ENCODE results near the gene TRIP12. TPM values are rescaled to one million over a fixed set of nuclear protein-coding genes. Genes with fewer than 3 reads are reported as not detected.
A peak's percentile ranks its signal among the peaks of the same experiment; 100 is the strongest.

The TRIP12 gene
- total RNA-seq, 1 donor from 2014 or later, result 363 TPM

DNA sequence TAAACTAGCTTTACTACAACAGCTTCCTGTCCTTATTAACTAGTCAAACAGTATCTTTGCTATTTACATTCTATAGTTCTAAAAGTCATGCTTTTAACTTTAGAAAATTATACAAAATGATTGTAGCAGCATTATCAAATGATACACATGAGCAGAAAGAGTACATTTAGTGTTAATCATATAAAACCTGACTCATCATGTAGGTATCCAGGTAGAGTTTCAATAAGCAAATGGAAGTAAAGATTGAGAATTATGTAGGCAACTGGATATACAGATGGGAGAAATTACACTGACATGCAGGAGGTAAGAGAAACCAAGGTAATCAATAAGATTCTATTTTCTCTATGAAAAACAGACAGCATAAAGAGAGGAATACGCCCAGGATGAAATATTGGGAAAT, 33.8 kb downstream of the TRIP12 start:
- TF ChIP-seq, protein P1, sequence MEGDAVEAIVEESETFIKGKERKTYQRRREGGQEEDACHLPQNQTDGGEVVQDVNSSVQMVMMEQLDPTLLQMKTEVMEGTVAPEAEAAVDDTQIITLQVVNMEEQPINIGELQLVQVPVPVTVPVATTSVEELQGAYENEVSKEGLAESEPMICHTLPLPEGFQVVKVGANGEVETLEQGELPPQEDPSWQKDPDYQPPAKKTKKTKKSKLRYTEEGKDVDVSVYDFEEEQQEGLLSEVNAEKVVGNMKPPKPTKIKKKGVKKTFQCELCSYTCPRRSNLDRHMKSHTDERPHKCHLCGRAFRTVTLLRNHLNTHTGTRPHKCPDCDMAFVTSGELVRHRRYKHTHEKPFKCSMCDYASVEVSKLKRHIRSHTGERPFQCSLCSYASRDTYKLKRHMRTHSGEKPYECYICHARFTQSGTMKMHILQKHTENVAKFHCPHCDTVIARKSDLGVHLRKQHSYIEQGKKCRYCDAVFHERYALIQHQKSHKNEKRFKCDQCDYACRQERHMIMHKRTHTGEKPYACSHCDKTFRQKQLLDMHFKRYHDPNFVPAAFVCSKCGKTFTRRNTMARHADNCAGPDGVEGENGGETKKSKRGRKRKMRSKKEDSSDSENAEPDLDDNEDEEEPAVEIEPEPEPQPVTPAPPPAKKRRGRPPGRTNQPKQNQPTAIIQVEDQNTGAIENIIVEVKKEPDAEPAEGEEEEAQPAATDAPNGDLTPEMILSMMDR (IDR thresholded peaks at IDR 0.05; ENCODE audit: unreplicated experiment), result no peak
- Mint-ChIP-seq H3K9me3 (ENCODE audit: unreplicated experiment) (no peaks in the 10 kb centered on the region), H3K27me3 (ENCODE audit: unreplicated experiment) (peaks cover 3% of the 10 kb centered on the region), H3K27ac (ENCODE audit: unreplicated experiment) (no peak overlapping the region), H3K4me3 (ENCODE audit: unreplicated experiment) (no peak overlapping the region), H3K4me1 (ENCODE audit: unreplicated experiment) (peaks cover 15% of the 10 kb centered on the region), H3K36me3 (ENCODE audit: low read depth, unreplicated experiment) (no peaks in the 10 kb centered on the region)
- DNase-seq (ENCODE audit: low spot score), result no peak

DNA sequence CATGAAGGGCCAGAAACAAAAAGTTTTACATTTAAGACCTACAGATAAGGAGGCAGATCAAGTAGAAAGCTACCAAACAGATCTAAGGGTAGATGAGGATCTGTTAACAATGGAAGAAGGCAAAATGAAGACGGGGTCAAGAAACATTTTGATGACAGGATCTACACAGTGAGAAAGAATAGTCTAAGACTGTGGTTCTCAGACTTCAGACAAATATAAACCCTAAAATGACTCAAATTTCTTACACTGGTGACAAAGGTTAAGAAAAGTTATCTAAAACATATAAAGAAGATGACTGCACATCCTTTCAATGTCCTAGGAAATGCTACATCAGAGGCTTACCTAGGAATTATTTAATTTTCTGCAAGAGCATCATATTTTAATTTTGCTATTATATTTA, 34.4 kb downstream of the TRIP12 start:
- Mint-ChIP-seq H3K27ac (ENCODE audit: unreplicated experiment) (no peak overlapping the region), H3K9me3 (ENCODE audit: unreplicated experiment) (no peaks in the 10 kb centered on the region), H3K36me3 (ENCODE audit: low read depth, unreplicated experiment) (no peaks in the 10 kb centered on the region), H3K4me1 (ENCODE audit: unreplicated experiment) (peaks cover 11% of the 10 kb centered on the region), H3K27me3 (ENCODE audit: unreplicated experiment) (peaks cover 3% of the 10 kb centered on the region), H3K4me3 (ENCODE audit: unreplicated experiment) (no peak overlapping the region)
- TF ChIP-seq, protein P1 (IDR thresholded peaks at IDR 0.05; ENCODE audit: unreplicated experiment), result no peak
- DNase-seq (ENCODE audit: low spot score), result no peak

DNA sequence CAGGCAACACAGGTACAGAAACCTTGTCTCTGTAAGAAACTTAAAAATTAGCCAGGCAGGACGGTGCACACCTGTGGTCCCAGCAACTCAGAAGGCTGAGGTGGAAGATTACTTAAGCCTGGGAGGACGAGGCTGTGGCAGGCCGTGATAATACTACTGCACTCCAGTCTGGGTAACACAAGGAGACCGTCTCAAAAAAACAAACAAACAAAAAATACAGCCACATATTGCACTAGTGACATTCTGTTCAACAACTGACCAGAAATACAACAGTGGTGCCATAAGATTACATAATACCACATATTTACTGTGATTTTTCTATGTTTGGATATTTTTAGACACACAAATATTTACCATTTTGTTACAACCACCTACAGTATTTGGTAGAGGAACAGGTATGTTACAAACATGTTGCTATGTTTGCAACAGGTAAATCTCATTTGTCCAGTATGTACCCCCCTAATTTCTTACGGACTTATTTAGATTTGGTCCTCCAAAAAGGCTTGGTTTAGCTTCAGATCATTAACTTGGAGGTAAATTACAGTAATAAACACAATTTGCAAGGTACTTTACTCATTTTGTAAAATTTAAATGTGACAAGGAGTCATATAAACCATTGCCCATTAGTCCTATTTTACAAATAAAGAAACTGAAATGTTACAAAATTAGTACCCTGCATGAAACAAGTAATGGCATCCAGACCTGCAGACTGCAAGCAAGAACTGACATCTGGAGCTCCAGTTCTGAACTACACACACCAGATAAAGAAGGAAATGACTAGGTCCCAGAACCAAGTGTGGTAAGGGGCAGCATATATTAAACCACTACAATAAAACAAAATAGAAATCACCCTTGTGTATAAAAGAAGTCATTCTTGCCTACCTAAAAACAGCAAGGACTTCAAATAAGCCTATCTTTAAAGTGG, 36.8 kb downstream of the TRIP12 start:
- H3K27ac Mint-ChIP-seq (ENCODE audit: unreplicated experiment), result no peak overlapping the region
- H3K36me3 Mint-ChIP-seq (ENCODE audit: low read depth, unreplicated experiment), result peaks cover under 1% of the 10 kb centered on the region
- TF ChIP-seq, protein P1 (IDR thresholded peaks at IDR 0.05; ENCODE audit: unreplicated experiment), result no peak
- no peaks in the 10 kb centered on the region for H3K9me3 Mint-ChIP-seq (ENCODE audit: unreplicated experiment)
- no peak overlapping the region for H3K4me3 Mint-ChIP-seq (ENCODE audit: unreplicated experiment)
- peaks cover 3% of the 10 kb centered on the region for H3K27me3 Mint-ChIP-seq (ENCODE audit: unreplicated experiment)
- no peak for DNase-seq (ENCODE audit: low spot score)
- H3K4me1 Mint-ChIP-seq (ENCODE audit: unreplicated experiment), result peaks cover 5% of the 10 kb centered on the region

DNA sequence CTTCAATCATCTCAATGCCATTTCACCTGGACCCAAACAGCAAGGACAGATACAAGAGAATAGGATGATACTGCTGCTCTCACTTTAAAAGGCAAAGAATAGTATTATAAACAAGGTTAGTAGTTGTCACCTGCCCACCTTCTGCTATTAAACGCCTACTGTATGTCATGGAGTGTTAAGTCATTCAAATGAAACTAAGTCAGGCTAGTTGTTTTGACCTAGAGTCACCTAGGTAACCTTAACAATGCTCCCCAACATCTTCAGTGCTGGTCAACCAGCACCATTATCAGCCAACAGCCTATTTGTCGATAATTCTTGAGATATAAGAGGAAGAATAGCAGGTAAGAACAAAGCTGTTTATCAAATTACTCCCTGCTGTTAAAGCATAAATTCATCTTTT, 39.2 kb downstream of the TRIP12 start:
- DNase-seq (ENCODE audit: low spot score), result no peak
- H3K27ac Mint-ChIP-seq (ENCODE audit: unreplicated experiment), result peak overlapping the region; percentile 61
- TF ChIP-seq, protein P1 (IDR thresholded peaks at IDR 0.05; ENCODE audit: unreplicated experiment), result no peak
- peaks cover 13% of the 10 kb centered on the region for H3K36me3 Mint-ChIP-seq (ENCODE audit: low read depth, unreplicated experiment)
- H3K4me1 Mint-ChIP-seq (ENCODE audit: unreplicated experiment), result no peaks in the 10 kb centered on the region
- H3K4me3 Mint-ChIP-seq (ENCODE audit: unreplicated experiment), result no peak overlapping the region
- H3K27me3 Mint-ChIP-seq (ENCODE audit: unreplicated experiment), result peaks cover 1% of the 10 kb centered on the region
- no peaks in the 10 kb centered on the region for H3K9me3 Mint-ChIP-seq (ENCODE audit: unreplicated experiment)

DNA sequence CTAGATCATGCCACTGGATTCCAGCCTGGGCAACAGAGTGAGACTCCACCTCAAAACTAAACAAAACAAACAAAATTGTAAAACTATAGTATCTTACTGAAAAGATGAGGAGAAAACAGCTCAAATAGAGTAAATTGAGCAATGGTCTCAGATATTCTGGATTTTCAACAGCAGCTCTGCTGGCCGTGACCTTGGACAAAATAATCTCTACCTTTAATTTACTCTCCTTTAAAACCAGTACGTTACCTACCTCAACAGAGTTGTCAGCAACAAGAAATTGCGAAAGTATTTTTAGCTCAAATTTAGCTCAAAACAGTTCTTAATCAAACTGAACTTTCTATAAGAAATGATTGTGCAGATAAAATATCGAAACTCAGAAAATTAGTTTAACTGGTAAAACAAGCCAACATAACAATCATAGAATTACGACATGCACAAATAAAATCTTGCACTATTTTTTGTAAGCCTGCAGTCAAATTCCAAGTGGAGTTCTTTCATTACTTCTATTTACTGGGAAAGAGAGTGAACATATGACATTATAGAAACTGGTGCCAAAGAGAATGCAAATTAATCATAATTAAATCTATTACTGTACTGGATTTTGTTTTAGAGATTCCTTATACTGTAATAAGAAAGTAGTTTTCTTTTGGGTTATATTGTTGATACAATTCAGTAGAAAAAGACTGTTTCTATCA, 40.8 kb downstream of the TRIP12 start:
- Mint-ChIP-seq H3K27ac (ENCODE audit: unreplicated experiment) (no peak overlapping the region), H3K4me1 (ENCODE audit: unreplicated experiment) (no peaks in the 10 kb centered on the region), H3K4me3 (ENCODE audit: unreplicated experiment) (no peak overlapping the region)

More for the DNA sequence above, 40.8 kb downstream of the TRIP12 start:
- Mint-ChIP-seq H3K36me3 (ENCODE audit: low read depth, unreplicated experiment) (peaks cover 13% of the 10 kb centered on the region), H3K9me3 (ENCODE audit: unreplicated experiment) (no peaks in the 10 kb centered on the region), H3K27me3 (ENCODE audit: unreplicated experiment) (peaks cover 1% of the 10 kb centered on the region)
- no peak for DNase-seq (ENCODE audit: low spot score)
- TF ChIP-seq, protein P1 (IDR thresholded peaks at IDR 0.05; ENCODE audit: unreplicated experiment), result no peak

Measured in endothelial cell (in vitro differentiated cells).